Gastrocnemius medialis (tissue), 4 donors: Measurements from ENCODE around the gene NFIA. TPM values are rescaled to one million over a fixed set of nuclear protein-coding genes. Genes with fewer than 3 reads are reported as not detected.

ENCODE experiments used
- ATAC-seq, 2 donors: fragments of 150-250 bp; one replicate each; pipeline ENCODE4 v1.9.1; 2016
- DNase-seq, 2 donors: peaks; one replicate each; pipeline ENCODE4 v3.0.0-alpha.2; 2019
- H3K27ac ChIP-seq, 4 donors: fragments of 200-600 bp; sonication (generic); 1 replicate in 1 of 4; 2 replicates in 3 of 4; pipeline ENCODE4 v1.5.1; 2016 to 2018; ENCODE audit warnings: mild to moderate bottlenecking in 2 of 4, moderate library complexity in 1 of 4
- H3K27me3 ChIP-seq, 3 donors: fragments of 200-600 bp; sonication (generic) in 2 of 3; 1 replicate in 1 of 3; 2 replicates in 2 of 3; pipeline versions ENCODE4 v1.5.1 to v1.6.0; 2016 to 2019; ENCODE audit warnings: mild to moderate bottlenecking in 1 of 3, moderate library complexity in 1 of 3
- H3K36me3 ChIP-seq, 2 donors: fragments of 200-600 bp; sonication (generic) in 1 of 2; one replicate each; pipeline ENCODE4 v1.5.1; 2017 to 2018
- H3K4me1 ChIP-seq, 2 donors: fragments of 200-600 bp; sonication (generic) in 1 of 2; one replicate each; pipeline ENCODE4 v1.5.1; 2016 to 2017; ENCODE audit warnings: mild to moderate bottlenecking in 2 of 2
- H3K4me3 ChIP-seq, 4 donors: fragments of 200-600 bp; sonication (generic) in 3 of 4; 1 replicate in 1 of 4; 2 replicates in 3 of 4; pipeline ENCODE4 v1.5.1; 2016 to 2019; ENCODE audit warnings: mild to moderate bottlenecking in 2 of 4
- H3K9me3 ChIP-seq, 3 donors: fragments of 200-600 bp; sonication (generic) in 2 of 3; 1 replicate in 1 of 3; 2 replicates in 2 of 3; pipeline ENCODE4 v1.5.1; 2016 to 2019
- POLR2A ChIP-seq, 2 donors: fragments of 450-650 bp; IDR thresholded peaks; one replicate each; pipeline ENCODE4 v1.6.1; 2017; ENCODE audit warnings: antibody characterized with exemption in 2 of 2, mild to moderate bottlenecking in 2 of 2, moderate library complexity in 2 of 2
- in situ Hi-C, 4 donors: fragments of 200-750 bp; cut with MboI; loops; one replicate each; pipeline versions ENCODE4 v1.15.0 to v1.8.0; 2017; ENCODE audit warnings: low sequenced_read_pairs in 4 of 4
- intact Hi-C: fragments of 100-400 bp; cut with DNase I; formaldehyde crosslinking; loops from one replicate; pipeline ENCODE4 v1.15.1; 2023; ENCODE audit warnings: low total_unique reads
- total RNA-seq, 4 donors: library from RNA; depleted of rRNA; stranded (reverse); fragments of >200 nt; gene quantifications; one replicate each; pipeline versions ENCODE4 v1.1.0 to v1.2.3, GENCODE V29; 2016
- TF ChIP-seq, protein P1 (sequence below), 5 experiments: fragments of 450-650 bp in 3 of 5; fragments of 200-600 bp in 2 of 5; sonication (generic) in 2 of 5; IDR thresholded peaks in 4 of 5; conservative IDR thresholded peaks in 1 of 5; 1 replicate in 4 of 5; 2 replicates in 1 of 5; pipeline ENCODE4 v1.5.1; 2016 to 2019; ENCODE audit warnings: antibody characterized with exemption in 5 of 5, mild to moderate bottlenecking in 3 of 5, moderate library complexity in 3 of 5

Gene NFIA
- total RNA-seq, 4 donors from 2014 or later = 12.9 to 27.0 (median 26.6) TPM

DNA sequence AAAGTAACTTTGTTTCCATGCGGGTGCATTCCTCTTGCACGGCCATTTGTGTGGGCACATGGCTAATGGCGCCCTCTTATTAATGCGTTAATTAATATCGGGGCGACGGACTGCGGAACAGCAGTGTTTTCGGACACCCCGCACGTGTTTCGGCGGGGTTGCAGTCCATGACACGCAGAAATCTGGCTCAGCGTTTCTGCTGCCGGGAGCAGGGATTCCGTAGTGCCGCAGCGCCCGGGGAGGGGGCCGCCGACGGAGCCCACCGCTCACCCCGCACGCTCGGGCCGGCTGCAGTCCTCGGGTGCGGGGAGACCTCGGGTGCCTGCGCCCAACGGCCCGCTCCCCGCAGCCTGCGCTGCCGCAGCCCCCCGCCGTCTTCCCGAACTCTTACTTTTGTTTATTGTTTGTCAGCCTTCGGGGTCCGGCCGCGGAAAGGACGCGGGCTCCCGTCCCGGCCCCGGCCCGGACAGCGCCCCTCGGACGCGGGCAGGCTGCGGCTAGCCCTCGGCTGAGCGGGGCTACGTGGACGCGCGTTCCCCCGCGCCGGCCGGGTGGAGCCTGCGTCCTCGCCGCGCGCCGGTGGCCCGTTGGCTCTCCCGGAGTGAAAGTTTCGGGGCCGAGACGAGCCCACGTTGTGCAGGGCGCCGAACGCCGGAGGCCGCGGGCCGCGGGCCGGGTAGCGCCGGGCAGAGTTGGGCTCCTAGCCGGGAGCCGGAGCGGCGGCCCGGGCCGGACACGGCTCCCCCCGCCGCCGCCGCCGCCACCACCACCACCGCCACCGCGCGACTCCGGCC is 849 bp downstream of the NFIA start:
- H3K9me3 ChIP-seq = no peaks in the 10 kb centered on the region
- peak overlapping the region; percentile 90 to 96 (median 95) for H3K27ac ChIP-seq
- H3K27me3 ChIP-seq = no peaks in the 10 kb centered on the region
- in situ Hi-C loops (loop anchor here in 2 of 4 donors (10.0 kb wide), 2 partner anchors 102 to 252 kb away; no protein-coding TSS in a partner anchor), intact Hi-C loops (no loop called here)
- TF ChIP-seq POLR2A (IDR thresholded peaks at IDR 0.05) = no peak
- TF ChIP-seq, protein P1, sequence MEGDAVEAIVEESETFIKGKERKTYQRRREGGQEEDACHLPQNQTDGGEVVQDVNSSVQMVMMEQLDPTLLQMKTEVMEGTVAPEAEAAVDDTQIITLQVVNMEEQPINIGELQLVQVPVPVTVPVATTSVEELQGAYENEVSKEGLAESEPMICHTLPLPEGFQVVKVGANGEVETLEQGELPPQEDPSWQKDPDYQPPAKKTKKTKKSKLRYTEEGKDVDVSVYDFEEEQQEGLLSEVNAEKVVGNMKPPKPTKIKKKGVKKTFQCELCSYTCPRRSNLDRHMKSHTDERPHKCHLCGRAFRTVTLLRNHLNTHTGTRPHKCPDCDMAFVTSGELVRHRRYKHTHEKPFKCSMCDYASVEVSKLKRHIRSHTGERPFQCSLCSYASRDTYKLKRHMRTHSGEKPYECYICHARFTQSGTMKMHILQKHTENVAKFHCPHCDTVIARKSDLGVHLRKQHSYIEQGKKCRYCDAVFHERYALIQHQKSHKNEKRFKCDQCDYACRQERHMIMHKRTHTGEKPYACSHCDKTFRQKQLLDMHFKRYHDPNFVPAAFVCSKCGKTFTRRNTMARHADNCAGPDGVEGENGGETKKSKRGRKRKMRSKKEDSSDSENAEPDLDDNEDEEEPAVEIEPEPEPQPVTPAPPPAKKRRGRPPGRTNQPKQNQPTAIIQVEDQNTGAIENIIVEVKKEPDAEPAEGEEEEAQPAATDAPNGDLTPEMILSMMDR (IDR thresholded peaks at IDR 0.05 in 4 of 5, conservative IDR thresholded peaks at IDR 0.05 in 1 of 5) = no peak
- peaks cover 59% of the 10 kb centered on the region in 2 donors for H3K4me1 ChIP-seq
- ATAC-seq (peak in 1 of 2 donors; percentile 4), DNase-seq (no peak)
- peak overlapping the region; percentile 75 to 88 (median 80) for H3K4me3 ChIP-seq
- H3K36me3 ChIP-seq = no peaks in the 10 kb centered on the region

DNA sequence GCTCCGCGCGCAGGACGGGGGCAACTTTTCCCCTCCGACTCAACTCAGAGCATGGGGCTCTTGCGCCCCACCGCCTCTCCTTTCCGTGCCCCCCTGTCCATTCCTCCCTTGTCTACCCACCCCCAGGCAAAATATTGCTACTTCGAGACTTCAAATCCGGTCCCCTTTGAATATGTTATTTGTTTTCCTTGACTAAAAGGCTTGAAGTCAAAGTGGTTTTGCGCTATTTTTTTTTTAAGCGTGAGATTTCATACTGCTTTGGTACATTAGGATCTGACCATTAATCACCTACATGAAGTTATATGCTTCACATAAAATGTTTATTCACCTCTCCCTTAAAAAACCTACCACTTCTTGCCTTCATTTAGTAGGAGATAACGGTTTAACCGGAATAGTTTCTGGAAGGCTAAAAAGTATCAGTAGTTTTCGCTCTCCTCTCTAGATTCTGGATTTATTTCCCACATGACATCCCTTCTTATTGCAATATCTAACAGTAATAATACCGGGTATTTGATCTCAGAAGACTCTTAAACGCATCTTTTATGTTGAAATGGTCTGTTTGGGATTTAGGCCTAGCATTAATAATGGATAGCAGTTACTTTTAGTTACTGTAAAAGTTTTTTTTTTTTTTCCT is 1.6 kb downstream of the NFIA start:
- Histone ChIP-seq H3K4me1 (peaks cover 54 to 57% of the 10 kb centered on the region in 2 donors), H3K9me3 (no peaks in the 10 kb centered on the region), H3K36me3 (no peaks in the 10 kb centered on the region), H3K4me3 (peak overlapping the region; percentile 75 to 88 (median 80)), H3K27ac (peak overlapping the region; percentile 90 to 96 (median 95)), H3K27me3 (no peaks in the 10 kb centered on the region)
- DNase-seq = no peak
- no peak for ATAC-seq
- intact Hi-C loops = no loop called here
- in situ Hi-C loops = loop anchor here in 2 of 4 donors (10.0 kb wide), 2 partner anchors 101 to 251 kb away; no protein-coding TSS in a partner anchor
- TF ChIP-seq, protein P1 (IDR thresholded peaks at IDR 0.05 in 4 of 5, conservative IDR thresholded peaks at IDR 0.05 in 1 of 5) = no peak
- no peak for TF ChIP-seq POLR2A (IDR thresholded peaks at IDR 0.05)

DNA sequence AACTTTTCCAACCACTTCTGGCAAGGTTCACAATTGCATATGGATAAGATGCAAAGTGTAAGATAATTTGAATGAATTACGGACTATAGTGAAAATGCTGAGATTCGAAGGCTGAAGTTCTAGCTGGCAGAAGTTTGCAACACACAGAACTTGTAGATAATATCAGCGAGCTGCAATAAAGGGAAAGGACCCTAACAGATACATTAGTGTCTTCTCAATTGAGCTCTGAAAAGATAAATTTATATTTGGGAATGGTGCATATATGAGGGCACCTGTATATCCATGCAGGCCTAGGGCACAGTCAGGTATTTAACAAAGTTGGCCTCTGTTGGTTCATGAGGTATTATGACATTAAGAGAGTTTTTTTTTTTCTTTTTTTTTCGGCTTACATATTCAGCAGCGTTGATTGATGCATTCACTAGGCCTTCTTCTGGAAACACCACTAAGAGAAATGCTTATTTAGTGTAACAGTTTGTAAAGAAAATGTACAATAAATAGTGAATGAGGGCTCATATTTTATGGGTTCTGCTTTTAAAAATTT is 2.2 kb downstream of the NFIA start:
- H3K27ac ChIP-seq = peak overlapping the region; percentile 90 to 96 (median 95)
- peaks cover 54 to 57% of the 10 kb centered on the region in 2 donors for H3K4me1 ChIP-seq
- ATAC-seq (no peak), DNase-seq (no peak)
- TF ChIP-seq, protein P1 (IDR thresholded peaks at IDR 0.05 in 4 of 5, conservative IDR thresholded peaks at IDR 0.05 in 1 of 5) = no peak
- TF ChIP-seq POLR2A (IDR thresholded peaks at IDR 0.05) = no peak
- intact Hi-C loops (no loop called here), in situ Hi-C loops (loop anchor here in 2 of 4 donors (10.0 kb wide), 2 partner anchors 100 to 250 kb away; no protein-coding TSS in a partner anchor)
- H3K9me3 ChIP-seq = no peaks in the 10 kb centered on the region
- H3K36me3 ChIP-seq = no peaks in the 10 kb centered on the region
- peak overlapping the region; percentile 75 to 88 (median 80) for H3K4me3 ChIP-seq
- no peaks in the 10 kb centered on the region for H3K27me3 ChIP-seq

DNA sequence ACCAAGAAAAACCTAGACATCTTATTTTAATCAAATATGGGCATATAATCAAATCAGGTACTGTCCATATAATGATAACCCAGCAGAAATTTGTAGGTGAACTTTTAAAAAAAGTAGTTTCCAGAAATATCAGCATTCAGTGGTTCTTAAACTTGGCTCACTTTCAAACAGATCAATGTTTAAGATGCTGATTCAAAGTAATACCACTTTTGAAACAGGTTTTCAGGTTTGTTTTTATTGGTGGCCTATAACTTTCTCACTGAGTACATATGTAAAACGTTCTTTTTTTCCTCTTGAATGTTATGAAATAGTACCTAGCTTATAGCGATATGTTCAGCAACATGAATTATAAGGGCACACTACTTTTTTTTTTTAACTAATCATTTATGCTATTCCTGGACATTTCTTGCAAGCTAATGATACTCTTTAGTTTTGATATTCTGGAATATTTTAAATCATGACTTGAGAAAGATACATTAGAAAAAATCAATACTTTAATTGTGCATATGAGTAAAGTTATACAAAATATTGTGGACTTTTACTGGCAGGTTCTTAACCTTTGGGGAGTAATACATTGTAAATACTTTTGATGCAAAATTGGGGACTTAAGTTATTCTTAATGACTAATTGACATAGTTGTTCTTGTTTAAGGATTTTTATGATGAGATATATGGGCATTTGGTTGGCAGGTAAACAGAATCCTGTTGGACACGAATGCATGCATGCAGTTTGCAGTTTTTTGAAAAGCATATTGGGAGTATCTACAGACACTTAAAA is 3.0 kb downstream of the NFIA start:
- Histone ChIP-seq H3K27me3 (no peaks in the 10 kb centered on the region), H3K27ac (peak overlapping the region; percentile 90 to 96 (median 95)), H3K4me3 (peak overlapping the region; percentile 75 to 88 (median 80)), H3K4me1 (peaks cover 54% of the 10 kb centered on the region in 2 donors), H3K36me3 (no peaks in the 10 kb centered on the region), H3K9me3 (no peaks in the 10 kb centered on the region)
- in situ Hi-C loops (loop anchor here in 2 of 4 donors (10.0 kb wide), 2 partner anchors 99 to 249 kb away; no protein-coding TSS in a partner anchor), intact Hi-C loops (no loop called here)
- no peak for TF ChIP-seq POLR2A (IDR thresholded peaks at IDR 0.05)
- TF ChIP-seq, protein P1 (IDR thresholded peaks at IDR 0.05 in 4 of 5, conservative IDR thresholded peaks at IDR 0.05 in 1 of 5) = no peak
- no peak for DNase-seq
- no peak for ATAC-seq
